HepG2 (cell line): ENCODE measurements around the gene SPG7. TPM values are rescaled to one million over a fixed set of nuclear protein-coding genes. Genes with fewer than 3 reads are reported as not detected.

Experiments
- BRD4 ChIP-seq: sonication (generic); formaldehyde crosslinking; IDR thresholded peaks from 2 replicates; pipeline ENCODE4 v1.4.0; 2020; ENCODE audit warnings: missing genetic modification reagents
- CHD4 ChIP-seq: fragments of 200-600 bp; sonication (generic); IDR thresholded peaks from 2 replicates; pipeline ENCODE4 v1.7.0; 2017; ENCODE audit warnings: mild to moderate bottlenecking, low read length, borderline replicate concordance
- FOXM1 ChIP-seq: sonication (generic); formaldehyde crosslinking; IDR thresholded peaks from 2 replicates; pipeline ENCODE4 v1.5.0; 2020; ENCODE audit warnings: missing genetic modification reagents
- HMG20B ChIP-seq: conservative IDR thresholded peaks from 2 replicates; pipeline ENCODE4 v1.6.1; 2016; ENCODE audit warnings: missing genetic modification reagents, missing compliant biosample characterization
- KDM4B ChIP-seq: sonication (generic); formaldehyde crosslinking; IDR thresholded peaks from 2 replicates; pipeline ENCODE4 v1.4.0; 2020; ENCODE audit warnings: missing genetic modification reagents
- KLF6 ChIP-seq: IDR thresholded peaks from 2 replicates; pipeline ENCODE4 v1.8.0; 2016; ENCODE audit warnings: missing biosample characterization, missing genetic modification reagents
- MAFG ChIP-seq: sonication (generic); formaldehyde crosslinking; IDR thresholded peaks from 2 replicates; pipeline ENCODE4 v1.5.1; 2020; ENCODE audit warnings: mild to moderate bottlenecking, missing genetic modification reagents
- MED13 ChIP-seq: sonication (generic); formaldehyde crosslinking; IDR thresholded peaks from 2 replicates; pipeline ENCODE4 v1.5.0; 2020; ENCODE audit warnings: missing genetic modification reagents
- NFKB2 ChIP-seq: sonication (generic); formaldehyde crosslinking; IDR thresholded peaks from 2 replicates; pipeline ENCODE4 v1.4.0; 2020; ENCODE audit warnings: missing genetic modification reagents, borderline replicate concordance
- NR2F1 ChIP-seq, 2 experiments: fragments of 450-650 bp in 1 of 2; formaldehyde crosslinking in 1 of 2; IDR thresholded peaks; 2 replicates each; pipeline versions ENCODE4 v1.5.0 to v1.6.1; 2016 to 2020; ENCODE audit warnings: mild to moderate bottlenecking in 1 of 2, missing compliant biosample characterization in 1 of 2, missing genetic modification reagents in 1 of 2, moderate library complexity in 1 of 2
- REST ChIP-seq, 2 experiments: IDR thresholded peaks; 2 replicates each; pipeline ENCODE4 v1.6.1; 2011 to 2012; ENCODE audit warnings: low read length in 2 of 2, borderline replicate concordance in 1 of 2, low read depth in 1 of 2, mild to moderate bottlenecking in 1 of 2, moderate library complexity in 1 of 2
- ZFAT ChIP-seq: sonication (generic); formaldehyde crosslinking; conservative IDR thresholded peaks from 2 replicates; pipeline ENCODE4 v1.8.1; 2023; ENCODE audit warnings: missing genetic modification reagents, inconsistent platforms
- ZFP41 ChIP-seq: sonication (generic); formaldehyde crosslinking; IDR thresholded peaks from 2 replicates; pipeline ENCODE4 v1.4.0; 2020; ENCODE audit warnings: mild to moderate bottlenecking, missing genetic modification reagents, borderline replicate concordance
- ZNF10 ChIP-seq: sonication (generic); formaldehyde crosslinking; IDR thresholded peaks from 2 replicates; pipeline ENCODE4 v1.4.0; 2020; ENCODE audit warnings: mild to moderate bottlenecking, low read depth, missing genetic modification reagents, borderline replicate concordance
- ZNF20 ChIP-seq: sonication (generic); formaldehyde crosslinking; IDR thresholded peaks from 2 replicates; pipeline ENCODE4 v1.4.0; 2020; ENCODE audit warnings: mild to moderate bottlenecking, moderate library complexity, missing genetic modification reagents
- ZNF225 ChIP-seq: sonication (generic); formaldehyde crosslinking; IDR thresholded peaks from 2 replicates; pipeline ENCODE4 v1.4.0; 2020; ENCODE audit warnings: mild to moderate bottlenecking, missing genetic modification reagents
- ZNF230 ChIP-seq: sonication (generic); formaldehyde crosslinking; IDR thresholded peaks from 2 replicates; pipeline ENCODE4 v1.4.0; 2020; ENCODE audit warnings: mild to moderate bottlenecking, missing genetic modification reagents
- ZNF276 ChIP-seq: sonication (generic); formaldehyde crosslinking; IDR thresholded peaks from 2 replicates; pipeline ENCODE4 v1.4.0; 2020; ENCODE audit warnings: mild to moderate bottlenecking, low read depth, missing genetic modification reagents
- ZNF644 ChIP-seq: IDR thresholded peaks from 2 replicates; pipeline ENCODE4 v1.6.1; 2016; ENCODE audit warnings: low read depth
- ZNF746 ChIP-seq: sonication (generic); formaldehyde crosslinking; IDR thresholded peaks from 2 replicates; pipeline ENCODE4 v1.8.0; 2022; ENCODE audit warnings: mild to moderate bottlenecking, missing genetic modification reagents
- polyA plus RNA-seq, 8 experiments: library from polyadenylated mRNA; depleted of rRNA in 3 of 8; stranded (reverse) in 7 of 8; unstranded in 1 of 8; fragments of >200 nt; fragmentation: Illumina TruSeq in 4 of 8; extraction: Trizol in 4 of 8; gene quantifications; 2 replicates each; pipeline versions ENCODE4 v1.2.1 to v1.2.3, GENCODE V29; 2011 to 2016; ENCODE audit warnings: low read depth in 4 of 8, missing spikeins in 1 of 8, mixed read lengths in 1 of 8; ENCODE audit not compliant: insufficient read depth in 1 of 8
- total RNA-seq, 5 experiments: library from RNA; depleted of rRNA; stranded (reverse); fragments of >200 nt; fragmentation: Illumina TruSeq; extraction: Trizol; gene quantifications; 2 replicates each; pipeline ENCODE4 v1.2.3, GENCODE V29; 2016; ENCODE audit warnings: low read depth in 1 of 5
- TF ChIP-seq, protein P1 (sequence below): sonication (generic); formaldehyde crosslinking; conservative IDR thresholded peaks from 2 replicates; pipeline ENCODE4 v1.8.0; 2022; ENCODE audit warnings: mild to moderate bottlenecking, moderate library complexity, missing genetic modification reagents
- TF ChIP-seq, protein P2 (sequence below): sonication (generic); formaldehyde crosslinking; IDR thresholded peaks from 2 replicates; pipeline ENCODE4 v1.5.0; 2020; ENCODE audit warnings: mild to moderate bottlenecking, low read depth, missing genetic modification reagents, borderline replicate concordance

Gene SPG7
- total and polyA plus RNA-seq, 2 of the 13 experiments (the other 11 are each of a cell fraction or from before 2014, with no cell fraction given), result 66.0 to 136 TPM

- peak; percentile 77; the same call in 1 of the 2 replicates for TF ChIP-seq NFKB2 (CRISPR knock-in tag)
- TF ChIP-seq BRD4 (CRISPR knock-in tag), result peak; percentile 88
- peak; percentile 96 for TF ChIP-seq ZNF20 (CRISPR knock-in tag)
- peak; percentile 53 for TF ChIP-seq ZFAT
- TF ChIP-seq FOXM1, result no peak
- TF ChIP-seq KLF6, result peak; percentile 97
- no peak for TF ChIP-seq CHD4
- peak; percentile 67 for TF ChIP-seq MED13 (CRISPR knock-in tag)
- TF ChIP-seq, protein P1, sequence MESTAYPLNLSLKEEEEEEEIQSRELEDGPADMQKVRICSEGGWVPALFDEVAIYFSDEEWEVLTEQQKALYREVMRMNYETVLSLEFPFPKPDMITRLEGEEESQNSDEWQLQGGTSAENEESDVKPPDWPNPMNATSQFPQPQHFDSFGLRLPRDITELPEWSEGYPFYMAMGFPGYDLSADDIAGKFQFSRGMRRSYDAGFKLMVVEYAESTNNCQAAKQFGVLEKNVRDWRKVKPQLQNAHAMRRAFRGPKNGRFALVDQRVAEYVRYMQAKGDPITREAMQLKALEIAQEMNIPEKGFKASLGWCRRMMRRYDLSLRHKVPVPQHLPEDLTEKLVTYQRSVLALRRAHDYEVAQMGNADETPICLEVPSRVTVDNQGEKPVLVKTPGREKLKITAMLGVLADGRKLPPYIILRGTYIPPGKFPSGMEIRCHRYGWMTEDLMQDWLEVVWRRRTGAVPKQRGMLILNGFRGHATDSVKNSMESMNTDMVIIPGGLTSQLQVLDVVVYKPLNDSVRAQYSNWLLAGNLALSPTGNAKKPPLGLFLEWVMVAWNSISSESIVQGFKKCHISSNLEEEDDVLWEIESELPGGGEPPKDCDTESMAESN (CRISPR knock-in tag), result peak; percentile 97
- peak; percentile 17; the same call in 1 of the 2 replicates for TF ChIP-seq HMG20B (CRISPR knock-in tag)
- peak; percentile 25; the same call in 1 of the 2 replicates for TF ChIP-seq KDM4B (CRISPR knock-in tag)
- peak; percentile 92; the same call in 1 of the 2 replicates for TF ChIP-seq ZNF230 (CRISPR knock-in tag)
- 0 out of 2 replicates have a peak, but pooled peaks have one; percentile 13 for TF ChIP-seq ZNF644 (CRISPR knock-in tag)
- TF ChIP-seq NR2F1 (CRISPR knock-in tag; IDR thresholded peaks at IDR 0.05), result peak in 1 of 2 experiments; percentile 60; a peak in 2 of 4 replicates
- TF ChIP-seq ZNF225 (CRISPR knock-in tag), result peak; percentile 96; the same call in 1 of the 2 replicates
- TF ChIP-seq ZFP41 (CRISPR knock-in tag), result peak; percentile 71; the same call in 1 of the 2 replicates
- TF ChIP-seq ZNF10 (CRISPR knock-in tag), result no peak
- TF ChIP-seq, protein P2, sequence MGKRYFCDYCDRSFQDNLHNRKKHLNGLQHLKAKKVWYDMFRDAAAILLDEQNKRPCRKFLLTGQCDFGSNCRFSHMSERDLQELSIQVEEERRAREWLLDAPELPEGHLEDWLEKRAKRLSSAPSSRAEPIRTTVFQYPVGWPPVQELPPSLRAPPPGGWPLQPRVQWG (CRISPR knock-in tag), result no peak
- no peak for TF ChIP-seq MAFG
- peak in 1 of 2 experiments; percentile 84; a peak in 3 of 4 replicates for TF ChIP-seq REST (IDR thresholded peaks at IDR 0.05; ENCODE audit: borderline replicate concordance in 1 of 2, low read depth in 1 of 2, low read length in 2 of 2)
- TF ChIP-seq ZNF276, result peak; percentile 56; the same call in 1 of the 2 replicates
- TF ChIP-seq ZNF746 (CRISPR knock-in tag), result peak; percentile 76
Observed at GRCh38 chr16:89560378-89561141, 52.4 kb downstream of the SPG7 start, which contains the start of gene RPL13 (continued).
